Natural killer cell treated with Interleukin-12 subunit alpha and Interleukin-12 subunit beta and Interleukin-15 and Interleukin-18, amount 100 ng/mL, for 72 hours (primary cell): Measurements from ENCODE around the gene C19orf47. TPM values are rescaled to one million over a fixed set of nuclear protein-coding genes. Genes with fewer than 3 reads are reported as not detected.

Source experiments
- ATAC-seq, 2 donors: fragments of 150-1000 bp; cut with Tn5 transposase in 1 of 2; sonication (Bioruptor Pico), chemical (Tn5 transposase) in 1 of 2; 2 replicates each; pipeline ENCODE4 v1.10.0; 2021
- DNase-seq: peaks from one replicate; pipeline ENCODE4 v3.0.0; 2022; ENCODE audit warnings: low spot score
- H3K27ac Mint-ChIP-seq, 2 donors: 1 replicate in 1 of 2; 2 replicates in 1 of 2; pipeline ENCODE4 v1.8.0; 2022; ENCODE audit warnings: mixed read lengths in 2 of 2, mild to moderate bottlenecking in 1 of 2, moderate library complexity in 1 of 2
- H3K27me3 Mint-ChIP-seq, 2 donors: 1 replicate in 1 of 2; 2 replicates in 1 of 2; pipeline ENCODE4 v1.8.0; 2022; ENCODE audit warnings: mixed read lengths in 2 of 2
- H3K36me3 Mint-ChIP-seq: one replicate; pipeline ENCODE4 v1.8.0; 2022; ENCODE audit warnings: mixed read lengths
- H3K4me1 Mint-ChIP-seq, 2 donors: 1 replicate in 1 of 2; 2 replicates in 1 of 2; pipeline ENCODE4 v1.8.0; 2022; ENCODE audit warnings: low read depth in 2 of 2, mixed read lengths in 2 of 2, mild to moderate bottlenecking in 1 of 2
- H3K4me3 Mint-ChIP-seq: one replicate; pipeline ENCODE4 v1.8.0; 2022; ENCODE audit warnings: mixed read lengths
- H3K9me3 Mint-ChIP-seq: 2 replicates; pipeline ENCODE4 v1.8.0; 2022; ENCODE audit warnings: mixed read lengths
- total RNA-seq, 2 donors: library from RNA; stranded (reverse); gene quantifications; one replicate each; pipeline ENCODE4 v1.2.3, GENCODE V29; 2022

The C19orf47 gene
- total RNA-seq, 2 donors from 2014 or later, result 18.1 to 33.5 TPM

DNA sequence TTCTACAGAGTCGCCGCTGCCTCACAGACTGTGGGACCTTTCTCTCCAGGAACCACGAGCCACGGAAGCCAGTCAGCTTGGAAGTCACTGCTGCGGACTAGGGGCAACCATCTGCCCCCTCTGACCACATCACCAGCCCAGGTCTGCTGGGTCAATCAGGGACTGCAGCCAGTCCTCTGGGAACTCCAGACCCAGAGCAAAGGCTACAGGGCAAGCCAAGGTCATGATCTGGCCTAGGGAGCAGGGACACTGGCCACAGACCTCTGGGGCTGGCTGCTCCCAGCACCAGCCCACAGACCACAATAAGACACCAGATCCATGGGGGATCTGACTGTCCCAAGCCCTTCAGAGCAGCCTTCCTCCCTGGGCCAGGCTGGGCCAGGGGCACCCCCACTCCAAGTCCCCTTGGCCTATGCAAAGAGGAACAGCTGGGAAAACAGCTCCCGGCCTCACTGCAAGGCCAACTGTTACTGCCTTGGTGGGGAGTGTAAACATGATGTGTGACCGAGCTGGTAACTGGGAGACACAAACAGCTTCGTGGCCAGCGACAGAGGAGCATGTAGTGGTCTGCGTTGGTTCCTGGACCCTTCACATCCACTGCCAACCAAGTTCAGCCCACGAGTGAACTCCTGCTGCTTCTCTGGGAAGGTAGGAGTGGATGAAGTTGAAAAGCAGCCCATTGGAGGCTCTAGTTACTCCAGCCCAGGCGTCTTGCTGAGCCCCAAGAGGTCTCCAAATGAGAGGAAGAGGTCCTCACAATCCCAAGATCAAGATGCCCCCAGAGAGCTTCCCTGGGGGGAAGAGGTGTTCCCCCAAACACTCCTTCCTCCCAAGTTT is 64.6 kb downstream of the C19orf47 start:
- peaks cover 46 to 52% of the 10 kb centered on the region in 2 donors for H3K4me1 Mint-ChIP-seq
- ATAC-seq, result no peak
- peaks cover 5% of the 10 kb centered on the region for H3K36me3 Mint-ChIP-seq
- H3K27me3 Mint-ChIP-seq, result no peaks in the 10 kb centered on the region
- H3K4me3 Mint-ChIP-seq, result peak overlapping the region; percentile 97
- no peaks in the 10 kb centered on the region for H3K9me3 Mint-ChIP-seq
- DNase-seq, result no peak
- peak overlapping the region; percentile 95 to 97 for H3K27ac Mint-ChIP-seq

DNA sequence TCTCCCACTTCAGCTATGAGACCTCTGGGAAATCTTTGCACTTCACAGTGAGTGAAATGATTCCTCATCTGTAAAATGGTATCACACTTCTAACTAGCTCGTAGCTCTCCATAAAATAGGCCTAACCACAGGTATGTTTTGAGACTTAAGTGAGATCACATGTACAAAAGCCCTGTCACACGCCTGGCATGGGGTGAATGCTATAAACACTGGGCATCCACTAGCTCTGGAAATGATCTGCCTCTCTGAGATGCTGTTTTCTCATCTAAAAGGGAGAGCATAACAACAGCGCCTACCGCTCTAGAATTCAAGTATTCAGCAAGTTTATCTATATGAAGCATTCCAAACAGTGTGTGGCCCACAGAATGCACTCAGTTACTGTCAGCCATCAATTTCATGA is 65.3 kb downstream of the C19orf47 start:
- ATAC-seq (no peak), DNase-seq (no peak)
- H3K27ac Mint-ChIP-seq, result peak overlapping the region; percentile 95 to 97
- peak overlapping the region; percentile 97 for H3K4me3 Mint-ChIP-seq
- no peaks in the 10 kb centered on the region for H3K27me3 Mint-ChIP-seq
- H3K9me3 Mint-ChIP-seq, result no peaks in the 10 kb centered on the region
- peaks cover 49 to 55% of the 10 kb centered on the region in 2 donors for H3K4me1 Mint-ChIP-seq
- H3K36me3 Mint-ChIP-seq, result peaks cover 5% of the 10 kb centered on the region

- no peaks in the 10 kb centered on the region for H3K9me3 Mint-ChIP-seq
- ATAC-seq, result no peak
- peak overlapping the region; percentile 95 to 97 for H3K27ac Mint-ChIP-seq
Observed at GRCh38 chr19:40282209-40282580, 66.0 kb downstream of the C19orf47 start.

DNA sequence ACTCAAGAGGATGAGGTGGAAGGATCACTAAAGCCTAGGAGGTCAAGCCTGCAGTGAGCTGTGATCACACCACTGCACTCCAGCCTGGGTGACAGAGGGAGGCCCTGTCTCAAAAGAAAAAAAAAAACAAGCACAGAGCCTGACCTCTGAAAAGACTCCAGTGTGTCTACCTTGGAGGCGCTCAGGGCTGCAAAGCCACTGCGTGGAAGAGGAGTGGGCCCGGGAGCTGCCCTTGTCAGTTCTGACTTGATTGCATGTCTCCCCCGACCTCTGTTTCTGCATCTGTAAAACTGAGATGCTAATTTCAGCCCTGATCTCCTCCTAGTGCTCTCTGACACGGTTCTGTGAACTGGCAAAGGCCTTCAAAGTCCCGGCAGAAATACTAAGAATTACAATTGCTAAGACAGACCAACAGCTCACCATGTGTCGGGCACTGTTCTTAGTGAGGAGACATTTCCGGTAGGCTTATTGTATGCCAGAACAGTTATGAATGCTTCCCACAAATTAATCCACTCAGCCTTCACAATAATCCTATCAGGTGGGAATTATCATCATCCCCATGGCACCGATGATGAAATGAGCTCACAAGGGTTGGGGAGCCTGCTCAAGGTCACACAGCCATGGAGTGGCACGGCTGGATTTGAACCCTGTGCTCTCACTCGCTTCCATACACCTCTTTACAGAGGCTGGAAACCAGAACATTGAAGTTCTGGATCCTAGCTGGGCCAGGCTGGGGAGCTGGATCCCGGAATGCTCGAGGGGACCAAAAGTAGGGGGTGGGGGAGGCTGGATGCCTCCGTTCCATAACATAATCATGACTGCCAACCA is 66.6 kb downstream of the C19orf47 start:
- no peak overlapping the region for H3K4me3 Mint-ChIP-seq
- H3K27ac Mint-ChIP-seq, result peak overlapping the region in 1 of 2 donors; percentile 56
- no peaks in the 10 kb centered on the region for H3K27me3 Mint-ChIP-seq
- no peaks in the 10 kb centered on the region for H3K9me3 Mint-ChIP-seq
- no peak for DNase-seq
- ATAC-seq, result no peak
- peaks cover 5% of the 10 kb centered on the region for H3K36me3 Mint-ChIP-seq
- peaks cover 54 to 60% of the 10 kb centered on the region in 2 donors for H3K4me1 Mint-ChIP-seq

More at GRCh38 chr19:40282209-40282580, 66.0 kb downstream of the C19orf47 start:
- DNase-seq, result no peak
- H3K4me3 Mint-ChIP-seq, result no peak overlapping the region
- H3K4me1 Mint-ChIP-seq, result peaks cover 57 to 62% of the 10 kb centered on the region in 2 donors
- H3K27me3 Mint-ChIP-seq, result no peaks in the 10 kb centered on the region
- peaks cover 5% of the 10 kb centered on the region for H3K36me3 Mint-ChIP-seq

GRCh38 chr19:40280608-40281221 is 67.5 kb downstream of the C19orf47 start:
- H3K27ac Mint-ChIP-seq, result peak overlapping the region; percentile 56 to 80
- H3K9me3 Mint-ChIP-seq, result no peaks in the 10 kb centered on the region
- H3K4me3 Mint-ChIP-seq, result peak overlapping the region; percentile 66
- DNase-seq (no peak), ATAC-seq (no peak)
- H3K27me3 Mint-ChIP-seq, result no peaks in the 10 kb centered on the region
- H3K36me3 Mint-ChIP-seq, result peaks cover 5% of the 10 kb centered on the region
- H3K4me1 Mint-ChIP-seq, result peaks cover 45 to 58% of the 10 kb centered on the region in 2 donors

- Mint-ChIP-seq H3K27me3 (no peaks in the 10 kb centered on the region), H3K27ac (peak overlapping the region; percentile 56 to 80), H3K4me3 (peak overlapping the region; percentile 66), H3K9me3 (no peaks in the 10 kb centered on the region), H3K36me3 (peaks cover 5% of the 10 kb centered on the region), H3K4me1 (peaks cover 43 to 58% of the 10 kb centered on the region in 2 donors)
- ATAC-seq, result peak in 1 of 2 donors; percentile 57
- DNase-seq, result no peak
Observed at GRCh38 chr19:40279761-40280607, 68.2 kb downstream of the C19orf47 start.

DNA sequence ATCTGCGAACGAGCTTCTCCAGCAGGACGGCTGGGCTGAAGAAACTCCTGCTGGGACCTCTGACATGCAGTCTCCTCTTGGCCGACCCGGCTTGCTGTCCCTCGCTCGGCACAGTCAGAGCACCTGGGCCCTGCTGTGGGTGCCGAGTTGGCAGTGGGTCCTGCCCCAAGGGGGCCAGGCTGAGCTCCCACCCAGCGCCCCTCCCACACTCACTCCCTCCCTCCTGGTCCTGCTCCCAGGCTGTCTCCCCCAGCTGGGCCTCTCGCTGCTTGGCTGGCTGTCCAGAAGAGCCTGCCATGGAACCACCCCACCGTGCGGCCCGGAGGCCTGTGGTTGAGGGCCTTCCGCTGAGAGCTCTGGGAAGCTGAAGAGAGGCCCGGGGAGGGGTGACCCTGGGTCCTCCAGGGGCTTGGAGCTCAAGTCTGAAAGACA is 69.1 kb downstream of the C19orf47 start:
- no peaks in the 10 kb centered on the region for H3K9me3 Mint-ChIP-seq
- DNase-seq, result peak; percentile 60
- no peak overlapping the region for H3K4me3 Mint-ChIP-seq
- peaks cover under 1% of the 10 kb centered on the region for H3K36me3 Mint-ChIP-seq
- H3K27me3 Mint-ChIP-seq, result no peaks in the 10 kb centered on the region
- H3K27ac Mint-ChIP-seq, result no peak overlapping the region
- peaks cover 44 to 59% of the 10 kb centered on the region in 2 donors for H3K4me1 Mint-ChIP-seq
- no peak for ATAC-seq

DNA sequence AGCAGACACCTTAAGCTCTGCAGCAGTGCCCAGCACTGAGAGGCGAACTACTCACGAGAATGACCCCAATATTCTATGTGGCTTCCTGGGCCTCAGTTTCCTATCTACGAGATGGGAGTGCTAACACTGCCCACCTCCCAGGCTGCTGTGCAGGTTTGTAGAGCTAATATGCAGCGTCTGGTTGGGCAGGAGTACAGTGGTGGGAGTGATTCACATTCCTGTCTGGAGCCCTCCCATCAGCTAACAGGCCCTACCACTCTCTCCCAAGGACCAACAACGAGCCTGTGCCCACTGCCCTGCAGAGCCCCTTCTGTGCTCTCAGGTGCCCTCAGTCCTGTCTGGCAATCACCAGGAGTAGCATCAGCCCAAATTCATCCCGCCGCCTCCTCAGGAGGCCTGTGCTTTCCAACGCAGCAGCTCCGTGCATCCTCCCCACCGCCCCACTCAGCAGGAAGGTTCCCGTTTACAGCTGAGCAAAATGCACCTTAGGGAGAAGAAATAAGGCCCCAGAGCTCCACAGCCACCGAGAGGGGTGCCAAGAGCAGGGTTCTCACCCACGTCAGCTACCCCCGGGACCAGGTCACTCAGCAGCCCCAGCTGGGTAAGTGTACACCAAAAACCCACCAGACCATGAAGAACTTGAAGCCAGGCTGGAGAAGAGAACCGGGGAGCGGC is 69.7 kb downstream of the C19orf47 start:
- ATAC-seq (no peak), DNase-seq (no peak)
- Mint-ChIP-seq H3K27me3 (no peaks in the 10 kb centered on the region), H3K27ac (peak overlapping the region; percentile 35 to 64), H3K4me1 (peaks cover 45 to 59% of the 10 kb centered on the region in 2 donors), H3K36me3 (no peaks in the 10 kb centered on the region), H3K4me3 (no peak overlapping the region), H3K9me3 (no peaks in the 10 kb centered on the region)

- no peaks in the 10 kb centered on the region for H3K9me3 Mint-ChIP-seq
- no peak overlapping the region for H3K4me3 Mint-ChIP-seq
- peaks cover 39 to 50% of the 10 kb centered on the region in 2 donors for H3K4me1 Mint-ChIP-seq
- DNase-seq, result no peak
- no peaks in the 10 kb centered on the region for H3K36me3 Mint-ChIP-seq
- no peaks in the 10 kb centered on the region for H3K27me3 Mint-ChIP-seq
- peak overlapping the region; percentile 35 to 64 for H3K27ac Mint-ChIP-seq
- no peak for ATAC-seq
Observed at GRCh38 chr19:40277356-40278059, 70.7 kb downstream of the C19orf47 start.

DNA sequence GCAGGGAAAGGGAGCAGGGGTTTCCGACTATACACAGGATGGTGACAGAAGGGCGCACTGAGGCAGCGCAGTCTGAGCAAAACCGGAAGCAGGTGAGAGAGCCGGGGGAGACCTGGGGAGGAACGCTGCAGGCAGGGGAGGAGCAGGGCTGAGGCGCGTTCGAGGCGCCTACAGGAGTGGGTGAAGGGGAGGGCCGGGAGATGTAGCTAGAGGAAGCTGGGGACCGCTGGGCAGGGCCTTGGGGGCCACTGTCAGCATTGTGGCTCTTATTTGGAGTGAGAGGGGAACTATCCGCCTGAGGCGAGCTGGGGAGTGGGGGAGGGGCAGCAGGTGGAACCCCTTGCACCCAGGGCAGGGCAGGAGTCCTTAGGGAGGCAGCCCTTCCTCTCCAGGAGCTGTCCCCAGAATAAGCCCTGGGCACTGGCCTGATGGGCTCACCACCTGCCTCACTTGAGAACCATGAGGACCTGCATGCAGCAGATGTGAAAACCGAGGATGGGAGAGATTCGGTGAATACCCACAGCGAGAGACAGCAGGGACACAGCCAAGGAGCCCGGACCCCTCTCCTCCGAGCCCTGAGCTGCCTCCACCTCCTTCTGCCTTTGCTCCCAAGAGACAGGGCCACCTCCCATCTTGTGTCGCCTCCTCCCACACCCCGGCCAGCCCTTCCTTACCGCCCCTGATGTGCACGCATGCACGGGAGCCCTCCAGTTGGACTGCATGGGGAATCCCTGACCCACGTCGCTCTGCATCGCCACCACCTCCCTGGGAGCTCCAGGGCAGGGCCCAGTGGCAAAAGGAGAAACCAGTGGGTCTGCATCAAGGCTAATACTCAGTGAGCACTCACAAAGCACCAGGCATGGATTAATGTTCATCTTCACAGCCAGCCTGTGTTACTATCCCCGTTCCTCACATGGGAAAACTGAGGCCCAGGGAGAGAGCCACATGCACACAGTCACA is 73.3 kb downstream of the C19orf47 start:
- Mint-ChIP-seq H3K9me3 (no peaks in the 10 kb centered on the region), H3K27me3 (no peaks in the 10 kb centered on the region), H3K4me1 (peaks cover 35 to 46% of the 10 kb centered on the region in 2 donors), H3K27ac (peak overlapping the region; percentile 32 to 69), H3K36me3 (no peaks in the 10 kb centered on the region), H3K4me3 (peak overlapping the region; percentile 30)
- ATAC-seq (peak in 1 of 2 donors; percentile 41), DNase-seq (peak; percentile 55)
